ENCODE measurements around the gene ADAM12. TPM values are rescaled to one million over a fixed set of nuclear protein-coding genes. Genes with fewer than 3 reads are reported as not detected.

ADAM12 gene
- total and polyA plus RNA-seq, 2 of the 13 experiments (the other 11 are each of a cell fraction or from before 2014, with no cell fraction given) = not detected

GRCh38 chr10:126224967-126225671 is 163.2 kb downstream of the ADAM12 start:
- DNase-seq (ENCODE audit: low spot score) (no peak), FAIRE-seq (no peak), ATAC-seq (no peak)
- Histone ChIP-seq H2AFZ (ENCODE audit: low read length) (no peak overlapping the region), H4K20me1 (ENCODE audit: insufficient read depth, low read length) (no peaks in the 10 kb centered on the region), H3K36me3 (replicated peaks in 1 of 2; ENCODE audit: control insufficient read depth in 1 of 2, insufficient read depth in 2 of 2, low read length in 2 of 2) (no peaks in the 10 kb centered on the region), H3K27ac (ENCODE audit: extremely low read length, insufficient read depth, low read length) (no peak overlapping the region), H3K9ac (ENCODE audit: insufficient read depth, low read depth, low read length) (no peak overlapping the region), H3K4me2 (ENCODE audit: low read depth, low read length) (no peak overlapping the region), H3K9me3 (ENCODE audit: low read length) (no peaks in the 10 kb centered on the region), H3K4me1 (ENCODE audit: insufficient read depth, low read length) (no peaks in the 10 kb centered on the region), H3K4me3 (replicated peaks in 1 of 3; ENCODE audit: insufficient read depth in 1 of 3, low read depth in 2 of 3, low read length in 3 of 3) (no peak overlapping the region), H3K27me3 (ENCODE audit: control insufficient read depth in 1 of 2, insufficient read depth in 2 of 2, low read length in 2 of 2) (peaks cover 3 to 30% of the 10 kb centered on the region in 2 experiments; a peak in 3 of 5 replicates), H3K79me2 (ENCODE audit: insufficient read depth, low read length) (no peaks in the 10 kb centered on the region)
- intact Hi-C loops (cut with micrococcal nuclease; ENCODE audit: unreplicated experiment) (no loop called here), in situ Hi-C loops (cut with HindIII; ENCODE audit: extremely low pct_ligation_motif_present, low pct_unique_long_range_greater_than_20kb) (no loop called here)
- 17% methylated on average over 19 of the region's 20 CpGs for WGBS (ENCODE audit: low lambda C conversion rate)
- no TSS peak for BruUV-seq (replicated peaks)
- POLR2A ChIA-PET = no interaction called here
- TF ChIP-seq PHF8 (CRISPR knock-in tag; IDR thresholded peaks at IDR 0.05) (no peak), TEAD3 (CRISPR knock-in tag; optimal IDR thresholded peaks at IDR 0.05; ENCODE audit: borderline replicate concordance) (no peak), ZSCAN20 (CRISPR knock-in tag; IDR thresholded peaks at IDR 0.05; ENCODE audit: borderline replicate concordance) (no peak), ZNF354B (CRISPR knock-in tag; IDR thresholded peaks at IDR 0.05) (no peak)
- TF ChIP-seq, protein P1, sequence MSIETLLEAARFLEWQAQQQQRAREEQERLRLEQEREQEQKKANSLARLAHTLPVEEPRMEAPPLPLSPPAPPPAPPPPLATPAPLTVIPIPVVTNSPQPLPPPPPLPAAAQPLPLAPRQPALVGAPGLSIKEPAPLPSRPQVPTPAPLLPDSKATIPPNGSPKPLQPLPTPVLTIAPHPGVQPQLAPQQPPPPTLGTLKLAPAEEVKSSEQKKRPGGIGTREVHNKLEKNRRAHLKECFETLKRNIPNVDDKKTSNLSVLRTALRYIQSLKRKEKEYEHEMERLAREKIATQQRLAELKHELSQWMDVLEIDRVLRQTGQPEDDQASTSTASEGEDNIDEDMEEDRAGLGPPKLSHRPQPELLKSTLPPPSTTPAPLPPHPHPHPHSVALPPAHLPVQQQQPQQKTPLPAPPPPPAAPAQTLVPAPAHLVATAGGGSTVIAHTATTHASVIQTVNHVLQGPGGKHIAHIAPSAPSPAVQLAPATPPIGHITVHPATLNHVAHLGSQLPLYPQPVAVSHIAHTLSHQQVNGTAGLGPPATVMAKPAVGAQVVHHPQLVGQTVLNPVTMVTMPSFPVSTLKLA (IDR thresholded peaks at IDR 0.05) = peak; percentile 98
- CTCF ChIA-PET (ENCODE audit: low intra/inter-chr PET ratio, low total read pairs) = no interaction called here

GRCh38 chr10:126223512-126224067 is 164.7 kb downstream of the ADAM12 start:
- TF ChIP-seq, protein P2, sequence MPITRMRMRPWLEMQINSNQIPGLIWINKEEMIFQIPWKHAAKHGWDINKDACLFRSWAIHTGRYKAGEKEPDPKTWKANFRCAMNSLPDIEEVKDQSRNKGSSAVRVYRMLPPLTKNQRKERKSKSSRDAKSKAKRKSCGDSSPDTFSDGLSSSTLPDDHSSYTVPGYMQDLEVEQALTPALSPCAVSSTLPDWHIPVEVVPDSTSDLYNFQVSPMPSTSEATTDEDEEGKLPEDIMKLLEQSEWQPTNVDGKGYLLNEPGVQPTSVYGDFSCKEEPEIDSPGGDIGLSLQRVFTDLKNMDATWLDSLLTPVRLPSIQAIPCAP (CRISPR knock-in tag; IDR thresholded peaks at IDR 0.05; ENCODE audit: low read depth) = no peak
- TF ChIP-seq ZBED4 (CRISPR knock-in tag; IDR thresholded peaks at IDR 0.05; ENCODE audit: borderline replicate concordance) (no peak), ZNF264 (CRISPR knock-in tag; IDR thresholded peaks at IDR 0.05) (no peak), SATB2 (CRISPR knock-in tag; IDR thresholded peaks at IDR 0.05) (no peak)
- TF ChIP-seq, protein P3, sequence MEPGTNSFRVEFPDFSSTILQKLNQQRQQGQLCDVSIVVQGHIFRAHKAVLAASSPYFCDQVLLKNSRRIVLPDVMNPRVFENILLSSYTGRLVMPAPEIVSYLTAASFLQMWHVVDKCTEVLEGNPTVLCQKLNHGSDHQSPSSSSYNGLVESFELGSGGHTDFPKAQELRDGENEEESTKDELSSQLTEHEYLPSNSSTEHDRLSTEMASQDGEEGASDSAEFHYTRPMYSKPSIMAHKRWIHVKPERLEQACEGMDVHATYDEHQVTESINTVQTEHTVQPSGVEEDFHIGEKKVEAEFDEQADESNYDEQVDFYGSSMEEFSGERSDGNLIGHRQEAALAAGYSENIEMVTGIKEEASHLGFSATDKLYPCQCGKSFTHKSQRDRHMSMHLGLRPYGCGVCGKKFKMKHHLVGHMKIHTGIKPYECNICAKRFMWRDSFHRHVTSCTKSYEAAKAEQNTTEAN (CRISPR knock-in tag; conservative IDR thresholded peaks at IDR 0.05) = no peak
- no TSS peak for BruUV-seq (replicated peaks)
- FAIRE-seq (no peak), DNase-seq (ENCODE audit: low spot score) (no peak), ATAC-seq (no peak)
- Histone ChIP-seq H4K20me1 (ENCODE audit: insufficient read depth, low read length) (no peaks in the 10 kb centered on the region), H3K9me3 (ENCODE audit: low read length) (no peaks in the 10 kb centered on the region), H3K79me2 (ENCODE audit: insufficient read depth, low read length) (no peaks in the 10 kb centered on the region), H3K4me2 (ENCODE audit: low read depth, low read length) (no peak overlapping the region), H3K4me3 (replicated peaks in 1 of 3; ENCODE audit: insufficient read depth in 1 of 3, low read depth in 2 of 3, low read length in 3 of 3) (no peak overlapping the region), H3K27me3 (ENCODE audit: control insufficient read depth in 1 of 2, insufficient read depth in 2 of 2, low read length in 2 of 2) (peaks cover 3 to 27% of the 10 kb centered on the region in 2 experiments; a peak in 3 of 5 replicates), H3K9ac (ENCODE audit: insufficient read depth, low read depth, low read length) (no peak overlapping the region), H3K27ac (ENCODE audit: extremely low read length, insufficient read depth, low read length) (no peak overlapping the region), H3K4me1 (ENCODE audit: insufficient read depth, low read length) (no peaks in the 10 kb centered on the region), H2AFZ (ENCODE audit: low read length) (no peak overlapping the region), H3K36me3 (replicated peaks in 1 of 2; ENCODE audit: control insufficient read depth in 1 of 2, insufficient read depth in 2 of 2, low read length in 2 of 2) (no peaks in the 10 kb centered on the region)
- POLR2A ChIA-PET = no interaction called here
- intact Hi-C loops (cut with micrococcal nuclease; ENCODE audit: unreplicated experiment) (no loop called here), in situ Hi-C loops (cut with HindIII; ENCODE audit: extremely low pct_ligation_motif_present, low pct_unique_long_range_greater_than_20kb) (no loop called here)
- CTCF ChIA-PET (ENCODE audit: low intra/inter-chr PET ratio, low total read pairs) = no interaction called here
- 36% methylated on average over 9 of the region's 10 CpGs for WGBS (ENCODE audit: low lambda C conversion rate)
